GM12891 (cell line): ENCODE measurements around the gene PTGDR2.

Source experiments
- POLR2A ChIP-seq: IDR thresholded peaks from 2 replicates; pipeline ENCODE4 v1.6.1; 2011; ENCODE audit warnings: low read depth, low read length, control low read depth
- POLR2AphosphoS5 ChIP-seq: IDR thresholded peaks from 2 replicates; pipeline ENCODE4 v1.6.1; 2011; ENCODE audit warnings: low read depth, low read length, control low read depth

- TF ChIP-seq POLR2AphosphoS5 (no peak), POLR2A (no peak)
Observed at GRCh38 chr11:60875366-60876167, 19.8 kb upstream of the PTGDR2 start.
